ENCODE data around the gene PTPN1.
"Not testable (repeated sequence)": the region's sequence is repeated elsewhere in the genome, so short reads cannot be mapped to it uniquely, and the experiment has no call there.

The PTPN1 gene

DNA sequence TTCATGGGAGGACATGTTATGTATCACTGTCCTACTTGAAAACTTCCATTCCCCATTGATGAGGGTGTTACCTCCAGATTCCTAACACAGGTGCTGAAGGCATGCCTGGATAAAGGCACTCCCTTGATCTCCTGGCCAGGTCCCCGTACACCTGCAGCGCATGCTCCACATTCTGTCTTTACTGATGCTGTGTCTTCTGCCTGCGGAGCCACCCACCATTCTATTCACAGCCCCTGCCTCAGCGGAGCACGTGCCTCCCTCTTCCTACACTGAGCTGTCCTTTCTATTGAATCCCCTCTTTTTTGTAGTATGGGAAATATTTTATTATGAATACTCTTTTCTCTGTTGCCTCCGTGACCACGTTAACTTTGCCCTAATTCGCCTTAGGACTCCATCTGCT, 25.0 kb downstream of the PTPN1 start:
- no peak for DNase-seq

DNA sequence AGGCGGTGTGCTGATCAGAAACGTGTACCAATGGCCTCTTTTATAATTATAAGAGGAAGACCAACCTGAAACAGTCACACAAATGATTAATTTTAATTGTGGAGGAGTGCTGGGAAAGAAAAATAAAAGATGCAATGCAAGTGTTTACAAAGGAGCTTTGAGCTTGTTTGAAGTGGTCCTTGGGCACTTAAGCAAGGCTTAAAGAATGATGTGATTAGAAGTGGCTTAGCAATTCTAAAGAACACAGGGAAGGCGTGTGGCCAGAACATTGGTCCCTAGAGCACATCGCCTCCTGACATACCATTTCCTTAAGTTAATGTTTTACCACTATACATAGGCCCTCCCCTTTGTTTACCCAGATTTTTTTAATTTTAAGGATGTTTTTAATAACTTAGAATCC, 26.1 kb downstream of the PTPN1 start:
- DNase-seq = no peak

DNA sequence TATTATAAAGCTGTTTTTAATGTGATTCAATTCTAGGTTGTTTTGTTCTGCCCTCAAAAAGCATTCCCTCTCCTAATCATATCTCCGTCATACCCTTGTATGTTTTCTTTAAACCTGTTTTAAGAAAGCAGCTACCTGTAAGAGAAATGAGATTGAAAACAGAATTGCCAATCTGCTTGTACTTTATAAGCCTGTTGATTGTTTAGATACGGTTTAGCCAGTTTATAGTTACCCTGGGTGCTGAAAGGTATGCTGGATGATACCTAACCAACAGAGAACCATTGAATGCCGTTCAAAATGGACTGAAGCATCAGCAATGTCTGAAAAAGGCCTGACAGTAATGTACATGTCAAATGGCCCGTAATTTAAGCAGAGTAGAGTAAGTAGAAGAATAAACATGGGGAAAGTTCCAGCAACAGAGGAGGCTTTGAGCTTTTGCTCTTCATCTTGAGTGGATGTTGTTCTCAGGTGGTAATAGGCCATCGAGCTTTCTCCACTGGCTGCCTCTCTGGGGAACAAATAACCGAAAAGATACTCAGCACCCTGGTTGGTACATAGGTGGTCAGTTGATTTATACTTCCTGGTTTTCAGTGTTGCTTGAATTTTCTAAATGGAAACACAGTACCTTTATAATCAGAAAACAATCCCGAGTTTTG, 27.5 kb downstream of the PTPN1 start:
- no peak for DNase-seq

DNA sequence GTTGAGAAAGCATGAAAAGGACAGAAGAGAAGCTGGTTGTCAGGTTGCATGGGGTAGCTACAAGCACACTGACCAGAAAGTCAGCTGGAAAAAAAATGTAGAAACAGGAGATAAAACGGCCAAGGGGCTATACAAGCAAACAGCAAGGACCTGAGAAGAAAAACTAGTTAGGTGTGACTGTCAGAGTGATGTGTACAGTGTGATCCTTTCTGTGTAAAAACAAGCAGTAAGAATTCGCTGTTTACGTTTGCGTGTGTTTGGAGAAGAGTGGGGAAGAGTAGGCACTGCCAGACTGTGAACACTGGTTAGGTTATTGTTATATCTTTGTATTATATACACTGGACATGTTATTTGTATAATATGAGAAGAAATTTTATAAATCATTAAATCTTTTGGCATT, 28.1 kb downstream of the PTPN1 start:
- no peak for DNase-seq

DNA sequence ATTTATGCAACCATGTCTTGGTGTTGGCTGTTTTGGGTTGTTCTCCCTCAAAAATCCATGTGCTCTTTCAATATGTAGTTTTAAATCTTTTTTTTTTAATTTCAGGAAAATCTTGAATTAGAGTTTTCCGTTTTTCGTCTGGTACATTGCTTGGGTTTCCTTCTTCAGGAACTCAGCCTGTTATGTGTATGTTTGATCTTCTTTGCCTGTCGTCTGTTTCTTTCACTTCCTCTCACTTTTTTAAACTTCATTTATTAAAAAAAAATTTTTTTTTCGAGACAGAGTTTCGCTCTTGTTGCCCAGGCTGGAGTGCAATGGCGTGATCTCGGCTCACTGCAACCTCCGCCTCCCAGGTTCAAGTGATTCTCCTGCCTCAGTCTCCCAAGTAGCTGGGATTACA, 29.6 kb downstream of the PTPN1 start:
- DNase-seq = not testable (repeated sequence)

DNA sequence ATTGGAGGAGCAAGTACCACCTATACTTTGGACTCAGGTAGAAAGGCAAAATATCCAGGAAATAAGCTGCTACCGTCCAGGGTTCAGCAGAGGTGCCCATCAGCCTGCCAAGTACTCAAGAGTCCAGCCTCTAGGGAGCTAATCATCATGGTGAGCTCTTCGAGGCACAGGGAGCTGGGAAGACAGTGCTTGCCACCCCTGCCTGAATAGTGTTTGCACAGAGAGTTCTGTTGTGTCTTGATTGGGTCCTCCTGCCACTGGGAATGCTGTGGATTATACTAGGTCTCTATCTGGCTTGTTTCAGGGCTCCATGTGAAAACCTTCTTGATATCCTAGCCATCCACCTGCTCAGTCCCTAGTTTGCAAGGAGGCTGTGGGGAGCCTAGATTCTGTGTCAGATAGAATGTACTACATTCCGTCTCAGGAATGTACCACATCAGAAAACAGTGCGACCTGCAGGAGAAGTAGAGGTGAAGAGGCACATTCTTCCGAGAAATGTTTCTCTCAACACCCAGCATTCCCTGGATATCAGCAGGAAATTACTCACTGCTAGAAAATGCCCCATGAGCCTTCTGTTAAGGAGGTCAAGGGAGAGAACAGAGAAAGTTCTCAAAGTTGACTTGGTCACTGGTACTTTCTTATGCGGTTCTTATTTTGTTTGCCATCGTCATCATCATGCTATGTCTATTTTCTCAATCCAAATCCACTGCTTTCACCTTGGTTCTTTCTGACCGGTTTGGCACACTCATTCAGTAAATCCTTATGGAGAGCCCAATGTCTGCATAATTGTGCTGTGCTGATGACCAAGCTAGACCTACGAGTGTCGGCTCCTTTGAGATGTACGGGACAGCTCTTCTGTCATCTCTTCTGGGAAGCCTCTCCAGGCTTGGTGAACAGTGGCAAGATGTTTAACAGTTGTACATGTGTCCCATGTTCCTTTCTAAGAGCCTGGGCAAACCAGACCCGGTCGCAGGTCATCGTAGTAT, 30.7 kb downstream of the PTPN1 start:
- no peak for DNase-seq

DNA sequence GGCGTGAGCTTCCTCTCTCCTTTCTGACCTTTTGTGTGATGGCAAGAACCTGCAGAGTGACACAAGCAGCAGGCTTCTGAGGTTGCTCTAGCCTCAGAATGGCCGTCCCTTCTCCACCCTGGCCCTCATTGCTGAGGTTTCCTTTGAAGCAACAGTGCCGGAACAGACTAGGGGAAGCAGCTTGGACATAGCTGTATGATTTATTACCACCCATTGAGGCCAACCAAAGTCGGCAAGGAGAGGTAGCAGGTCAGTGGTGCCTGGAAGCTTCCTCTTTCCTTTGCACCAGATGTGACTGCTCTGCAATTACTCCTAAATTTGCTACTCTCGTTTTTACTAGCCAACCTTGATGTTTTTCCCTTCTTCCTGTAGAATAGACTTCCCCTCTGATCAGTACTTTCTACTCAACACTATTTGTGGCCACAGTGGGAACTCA, 31.4 kb downstream of the PTPN1 start:
- DNase-seq = no peak

DNA sequence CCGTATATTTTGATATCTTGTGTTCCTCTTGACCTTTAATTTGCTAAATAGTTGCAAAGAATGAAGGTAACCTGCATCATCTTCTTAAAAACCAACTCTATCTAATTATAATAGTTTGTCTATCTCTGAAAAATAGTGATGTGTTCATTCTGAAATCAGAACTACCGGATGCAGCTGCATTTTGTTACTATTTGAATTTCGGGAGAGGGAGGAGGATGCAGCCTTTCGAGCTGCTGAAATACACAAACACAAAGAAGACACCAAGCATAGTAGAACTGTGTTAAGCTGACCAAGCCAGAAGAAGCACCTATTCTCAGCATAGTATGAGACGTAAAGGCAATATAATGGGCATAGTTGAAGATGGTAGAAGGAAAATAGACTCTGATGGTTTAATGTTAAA, 33.1 kb downstream of the PTPN1 start:
- no peak for DNase-seq

DNA sequence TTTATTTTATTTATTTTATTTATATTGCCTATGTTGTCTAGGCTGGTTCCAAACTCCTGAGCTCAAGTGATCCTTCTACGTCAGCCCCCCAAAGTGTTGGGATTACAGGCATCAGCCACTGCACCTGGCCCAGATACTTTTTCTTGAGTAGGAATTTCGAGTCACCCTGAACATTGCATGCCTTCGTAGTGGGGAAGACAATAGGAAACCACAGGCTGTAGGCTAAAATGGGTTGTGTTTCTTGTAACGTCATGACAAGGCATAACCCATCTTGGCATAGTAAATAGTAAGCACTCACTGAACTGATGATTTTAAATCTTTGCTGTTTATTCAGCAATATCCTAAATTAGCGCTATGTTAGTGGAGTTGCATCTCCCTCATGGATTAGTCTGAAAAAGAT, 34.9 kb downstream of the PTPN1 start:
- DNase-seq = no peak

DNA sequence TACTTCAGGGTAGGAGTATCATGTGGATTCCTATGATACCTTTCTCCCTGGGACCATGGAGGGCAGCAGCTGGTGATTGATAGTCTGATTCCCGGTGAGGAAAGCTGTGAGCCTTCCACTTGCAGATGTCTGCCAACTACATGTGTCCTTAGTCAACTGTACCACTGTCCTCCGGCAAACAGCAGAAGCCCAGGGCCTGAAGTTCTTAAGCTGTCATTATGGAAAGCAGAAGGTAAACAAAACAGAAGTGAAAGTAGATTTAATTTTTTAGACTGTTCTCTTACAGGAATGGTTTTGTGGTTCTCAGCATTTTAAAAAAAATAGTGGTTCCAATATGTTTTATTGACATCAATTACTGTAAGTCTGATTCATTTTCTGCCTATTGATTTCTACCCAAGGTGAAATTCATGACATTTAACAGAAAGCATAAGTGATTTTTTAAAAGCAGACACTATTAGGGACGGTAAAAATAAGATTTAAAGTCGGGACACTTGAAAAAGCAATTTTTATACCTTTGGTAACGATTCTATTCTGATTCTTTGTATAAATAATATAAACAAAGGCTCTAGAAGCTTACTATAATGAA, 36.6 kb downstream of the PTPN1 start:
- DNase-seq = no peak

DNA sequence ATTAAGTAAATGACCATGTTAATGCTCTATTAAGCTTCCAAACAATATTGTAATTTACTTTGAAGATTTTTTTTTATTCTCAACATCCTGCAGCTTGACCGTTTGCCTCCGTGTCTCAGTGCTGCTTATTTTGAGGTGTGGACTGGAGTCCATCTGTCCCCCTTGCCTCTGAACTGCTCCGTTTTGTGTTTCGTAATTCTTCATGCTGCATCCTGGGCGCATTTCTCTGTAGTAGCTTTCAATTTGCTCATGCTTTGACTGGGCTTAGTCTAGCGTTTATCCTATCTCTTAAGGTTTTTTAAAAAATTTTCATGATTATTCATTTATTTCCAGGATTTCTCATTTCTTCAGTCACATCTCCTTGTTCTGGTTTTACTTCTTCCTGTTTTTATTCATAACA, 37.8 kb downstream of the PTPN1 start:
- no peak for DNase-seq

DNA sequence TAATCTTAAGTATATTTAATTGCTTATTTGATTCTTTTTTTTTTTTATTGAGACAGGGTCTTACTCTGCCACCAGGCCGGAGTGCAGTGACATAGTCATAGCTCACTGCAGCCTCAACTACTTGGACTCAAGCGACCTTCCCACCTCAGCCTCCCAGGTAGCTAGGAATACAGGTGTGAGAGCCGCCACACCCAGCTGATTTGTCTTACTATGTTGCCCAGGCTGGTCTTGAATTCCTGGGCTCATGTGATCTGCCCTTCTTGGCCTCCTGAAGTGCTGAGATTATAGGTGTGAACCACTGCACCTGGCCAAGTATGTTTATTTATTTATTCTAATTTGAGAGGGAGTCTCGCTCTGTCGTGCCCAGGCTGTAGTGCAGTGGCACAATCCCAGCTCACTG, 38.2 kb downstream of the PTPN1 start:
- DNase-seq = no peak

DNA sequence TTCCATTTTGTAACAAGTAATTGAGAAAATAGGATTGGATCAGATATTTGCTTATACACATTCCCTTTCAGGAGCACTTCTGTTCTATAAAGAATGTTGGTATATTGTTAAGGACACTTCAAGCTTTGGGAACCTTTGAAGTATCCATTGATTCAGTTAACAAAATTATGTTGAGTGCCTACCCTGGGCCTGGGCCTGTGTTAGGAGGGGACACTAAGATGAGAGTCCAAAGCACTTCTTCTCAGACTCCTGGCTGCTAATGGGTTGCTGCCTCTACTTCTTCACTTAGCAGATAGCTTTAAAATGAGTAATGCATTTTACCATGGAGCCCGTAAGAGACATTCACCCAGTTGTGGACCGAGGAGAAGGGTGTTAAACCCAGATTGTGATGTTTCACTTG, 40.3 kb downstream of the PTPN1 start:
- DNase-seq = no peak

DNA sequence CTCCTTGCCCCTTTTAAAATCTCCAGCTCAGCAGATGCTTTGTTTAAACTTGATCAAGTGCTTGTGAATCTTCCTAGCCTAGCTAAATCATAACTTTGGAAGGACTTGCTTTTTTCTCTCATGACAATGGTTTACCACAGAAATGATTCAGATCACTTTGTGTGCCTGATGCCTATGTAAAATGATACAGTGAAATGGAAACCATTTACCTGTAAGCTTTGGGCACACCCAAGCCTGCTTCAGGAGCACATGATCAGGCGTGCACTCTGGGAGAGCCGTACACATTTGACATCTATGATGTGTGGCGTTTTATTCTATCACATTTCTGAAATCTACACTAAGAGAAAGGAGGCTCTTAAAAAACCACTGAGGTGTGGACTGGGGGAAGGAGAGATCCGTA, 41.1 kb downstream of the PTPN1 start:
- DNase-seq = no peak

DNA sequence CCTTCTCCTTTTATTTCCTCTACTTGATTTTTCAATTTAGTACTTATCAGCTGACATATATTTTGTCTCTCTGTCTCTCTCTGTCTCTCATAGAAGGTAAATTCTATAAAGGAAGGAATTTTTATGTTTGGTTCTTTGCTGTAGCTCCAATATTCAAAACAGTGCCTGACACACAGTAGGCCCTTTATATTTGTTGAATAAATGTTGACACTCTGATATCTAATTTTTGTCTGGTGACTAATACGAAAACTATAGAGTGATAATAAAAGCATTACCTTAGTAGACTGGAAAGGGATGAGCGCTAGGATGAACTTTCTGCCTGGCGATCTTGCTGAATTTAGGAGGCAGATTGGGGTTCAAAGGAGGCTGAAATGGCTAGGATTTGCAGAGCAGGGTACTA, 42.8 kb downstream of the PTPN1 start:
- no peak for DNase-seq

DNA sequence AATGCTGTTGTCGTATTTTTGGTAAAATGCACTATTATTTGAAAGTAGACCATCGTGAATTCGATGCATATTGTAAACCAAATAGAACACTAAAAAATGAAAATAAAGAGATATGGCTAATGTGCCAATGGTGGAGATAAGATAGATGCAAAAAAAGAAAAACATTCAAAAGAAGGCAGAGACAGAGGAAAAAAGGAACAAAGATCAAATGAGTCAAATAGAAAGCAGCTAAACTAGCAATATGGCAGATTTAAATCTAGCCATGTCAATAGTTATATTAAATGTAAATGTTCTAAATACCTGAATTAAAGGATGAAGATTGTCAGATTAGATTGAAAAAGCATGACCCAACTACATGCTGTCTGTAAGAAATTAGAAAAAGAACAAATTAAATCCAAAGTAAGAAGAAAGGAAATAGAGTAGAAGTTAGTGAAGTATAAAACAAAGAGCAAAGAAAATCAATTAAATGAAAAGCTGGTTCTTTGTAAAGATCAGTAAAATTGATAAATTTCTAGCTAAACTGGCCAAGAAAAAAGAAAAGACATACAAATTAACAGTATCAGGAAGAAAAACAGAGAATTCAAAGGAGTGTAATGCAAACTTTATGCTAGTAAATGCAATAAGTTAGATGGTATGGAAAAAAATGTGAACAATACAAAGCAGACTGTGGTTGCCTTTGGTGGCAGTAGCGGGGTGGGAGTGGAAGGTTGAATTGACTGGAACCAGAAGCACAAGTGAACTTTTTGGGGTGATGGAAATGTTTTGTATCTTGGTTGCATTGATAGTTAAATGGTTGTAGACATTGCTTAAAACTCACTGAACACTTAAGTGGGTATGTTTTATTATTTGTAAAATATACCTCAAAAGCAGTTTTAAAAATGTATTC, 44.8 kb downstream of the PTPN1 start:
- no peak for DNase-seq

DNA sequence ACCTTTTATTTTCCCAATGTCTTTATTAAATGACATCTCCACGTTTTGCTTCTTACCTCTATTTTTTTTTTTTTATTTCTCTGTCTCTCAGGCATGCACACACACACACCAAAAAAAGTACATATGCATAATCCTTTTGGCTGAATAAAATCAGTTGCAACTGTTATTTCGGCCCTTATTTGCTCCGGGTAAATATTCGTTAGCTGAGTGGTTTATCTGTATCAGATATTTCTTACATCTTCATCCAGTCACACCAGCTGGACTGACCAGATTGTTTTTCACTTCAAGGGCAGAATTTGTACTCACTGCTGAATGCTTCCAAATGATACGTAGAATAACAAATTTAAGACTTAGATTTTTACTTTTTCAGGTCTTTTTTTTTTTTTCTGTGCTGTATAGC, 45.5 kb downstream of the PTPN1 start:
- DNase-seq = no peak

DNA sequence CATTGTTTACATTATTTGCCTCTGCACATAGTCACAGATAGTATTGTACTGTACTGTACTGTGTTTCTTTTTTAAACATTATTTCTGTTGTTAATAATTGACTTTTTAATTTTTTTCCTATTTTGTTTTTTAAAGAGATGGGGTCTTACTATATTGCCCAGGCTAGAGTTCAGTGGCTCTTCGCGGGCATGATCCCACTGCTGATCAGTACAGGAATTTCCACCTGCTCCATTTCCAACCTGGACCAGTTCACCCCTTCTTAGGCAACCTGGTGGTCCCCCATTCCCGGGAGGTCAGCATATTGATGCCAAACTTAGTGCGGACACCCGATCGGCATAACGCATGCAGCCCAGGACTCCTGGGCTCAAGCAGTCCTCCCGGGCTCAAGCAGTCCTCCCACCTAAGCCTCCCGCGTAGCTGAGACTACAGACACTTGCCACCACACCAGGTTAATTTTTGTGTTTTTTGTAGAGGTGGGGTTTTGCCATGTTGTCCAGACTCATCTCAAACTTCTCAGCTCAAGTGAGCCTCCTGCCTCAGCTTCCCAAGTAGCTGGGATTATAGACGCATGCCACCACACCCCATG, 47.5 kb downstream of the PTPN1 start:
- no peak for DNase-seq

DNA sequence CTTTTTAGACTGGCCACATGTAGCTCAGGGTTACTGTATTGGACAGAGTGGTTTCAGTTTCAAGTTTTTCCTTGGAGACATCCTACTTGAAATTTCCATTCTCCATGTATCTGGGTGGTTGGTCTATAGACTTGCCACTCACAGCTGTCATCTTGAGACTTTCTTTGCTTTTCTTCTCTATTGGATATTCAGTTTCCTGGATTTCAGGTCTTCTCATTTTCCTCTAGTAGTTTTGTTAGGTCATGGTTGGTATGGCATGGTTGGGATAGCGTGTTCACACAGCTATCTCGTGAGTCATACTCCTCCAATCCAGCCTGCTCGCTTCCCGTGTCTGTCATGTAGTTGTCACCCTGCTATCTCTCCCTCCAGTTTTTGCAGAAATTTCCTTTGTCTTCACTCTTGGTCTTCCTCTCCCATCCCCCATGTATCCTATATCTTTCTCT, 48.3 kb downstream of the PTPN1 start:
- DNase-seq = no peak

DNA sequence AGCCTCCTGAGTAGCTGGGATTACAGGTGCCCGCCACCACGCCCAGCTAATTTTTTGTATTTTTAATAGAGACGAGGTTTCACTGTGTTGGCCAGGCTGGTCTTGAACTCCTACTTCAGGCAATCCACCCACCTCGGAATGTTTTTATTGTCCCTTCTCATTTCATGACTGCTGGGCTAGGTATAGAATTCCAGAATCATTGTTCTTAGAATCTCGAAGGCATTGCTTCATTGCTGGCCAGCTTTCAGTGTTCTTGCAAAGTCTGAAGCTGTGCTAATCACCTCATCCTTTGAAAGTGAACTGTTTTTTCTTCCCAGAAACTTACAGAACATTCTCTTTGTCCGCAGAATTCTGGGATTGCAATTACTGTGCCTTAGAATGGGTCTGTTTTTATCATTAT, 49.0 kb downstream of the PTPN1 start:
- no peak for DNase-seq

DNA sequence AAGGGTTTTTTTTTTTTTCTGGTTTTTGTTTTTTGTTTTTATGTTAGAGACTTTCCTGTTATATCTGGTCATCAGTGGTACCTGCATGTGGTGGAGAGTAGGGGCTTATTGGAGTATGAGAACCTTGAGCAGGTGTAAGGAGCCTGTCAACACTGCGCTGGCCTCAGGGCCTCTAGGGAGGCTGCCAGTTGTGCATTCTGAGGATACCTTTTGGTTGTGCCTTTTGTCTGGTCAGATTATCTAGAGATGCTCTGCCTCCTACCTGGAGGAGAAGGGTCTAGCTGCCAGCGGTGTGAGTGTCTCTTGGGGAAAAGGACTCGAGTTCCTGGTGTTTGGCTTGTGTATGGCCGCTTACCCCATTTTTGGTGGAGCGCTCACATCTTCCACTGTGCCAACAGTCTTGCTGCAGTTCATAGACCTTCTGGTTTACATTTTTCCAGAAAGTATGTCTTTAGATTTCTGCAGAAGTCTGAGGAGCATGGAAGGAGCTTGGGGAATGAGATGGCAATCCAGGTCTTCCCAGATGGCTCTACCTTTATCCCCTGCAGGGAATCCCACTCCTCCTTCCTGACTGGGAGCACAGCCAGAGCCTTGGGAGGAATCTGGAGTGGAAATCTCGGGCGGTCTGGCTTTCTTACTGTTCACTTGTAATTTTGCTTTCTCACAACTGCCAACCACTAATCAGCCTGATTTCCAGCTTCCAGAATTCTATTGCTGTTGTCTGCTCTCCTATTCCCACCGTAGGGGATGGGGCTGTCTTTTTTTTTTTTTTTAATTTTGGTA, 49.9 kb downstream of the PTPN1 start:
- DNase-seq = no peak

DNA sequence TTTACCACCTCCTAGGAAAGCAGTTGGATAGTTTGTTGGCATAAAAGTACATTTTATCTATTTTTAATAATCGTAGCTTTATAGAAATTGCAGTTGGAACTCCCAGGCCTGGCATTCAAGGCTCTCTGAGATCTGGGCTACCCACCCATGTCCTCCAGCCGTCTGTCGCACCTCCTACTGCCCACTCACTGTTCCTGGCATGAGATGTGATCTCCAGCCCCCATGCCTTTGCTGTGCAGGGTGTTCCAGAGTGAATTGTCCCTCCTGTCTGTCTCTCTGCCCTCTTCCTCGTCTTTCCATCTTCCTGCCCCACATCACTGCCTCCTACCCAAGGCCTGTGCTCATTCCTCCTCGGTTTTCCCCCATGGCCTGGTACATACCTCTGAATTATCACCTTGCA, 50.7 kb downstream of the PTPN1 start:
- no peak for DNase-seq
